Cardiac fibroblast (primary cell): ENCODE data around the gene PPP3R2.

Experiments
- DNase-seq, 2 donors: peaks; one replicate each; pipeline versions ENCODE4 v3.0.0 to v3.0.0-alpha.2; 2010; ENCODE audit warnings: low read depth in 2 of 2
- H3K4me3 ChIP-seq, 2 donors: replicated peaks in 1 of 2; 1 replicate in 1 of 2; 2 replicates in 1 of 2; pipeline ENCODE4 v1.5.1; 2011; ENCODE audit warnings: low read depth in 2 of 2, low read length in 2 of 2, mild to moderate bottlenecking in 2 of 2, moderate library complexity in 1 of 2
- TF ChIP-seq, protein P1 (sequence below): IDR thresholded peaks from one replicate; pipeline ENCODE4 v1.5.1; 2011; ENCODE audit warnings: low read depth, mild to moderate bottlenecking, low read length, inconsistent platforms

Gene PPP3R2

DNA sequence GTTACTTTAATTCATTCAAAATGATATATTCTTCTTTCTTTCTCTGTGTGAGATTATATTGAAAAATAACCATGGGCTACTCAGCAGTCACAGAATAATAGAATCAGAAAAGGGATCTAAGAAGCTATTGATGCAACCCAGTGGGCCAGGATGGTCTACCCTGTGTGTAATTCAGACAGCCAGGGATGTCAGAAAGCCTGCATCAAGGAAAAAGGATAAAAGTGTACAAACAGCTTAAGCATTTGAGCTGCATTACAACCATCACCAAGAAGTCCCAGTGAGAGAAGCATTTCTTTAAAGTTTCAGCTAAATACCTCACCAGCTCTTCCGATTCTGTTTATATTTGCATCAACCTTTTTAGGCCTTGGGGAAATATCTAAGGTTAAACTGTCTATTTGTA is 37.8 kb upstream of the PPP3R2 start:
- no peak for DNase-seq
- H3K4me3 ChIP-seq: no peak overlapping the region
- TF ChIP-seq, protein P1, sequence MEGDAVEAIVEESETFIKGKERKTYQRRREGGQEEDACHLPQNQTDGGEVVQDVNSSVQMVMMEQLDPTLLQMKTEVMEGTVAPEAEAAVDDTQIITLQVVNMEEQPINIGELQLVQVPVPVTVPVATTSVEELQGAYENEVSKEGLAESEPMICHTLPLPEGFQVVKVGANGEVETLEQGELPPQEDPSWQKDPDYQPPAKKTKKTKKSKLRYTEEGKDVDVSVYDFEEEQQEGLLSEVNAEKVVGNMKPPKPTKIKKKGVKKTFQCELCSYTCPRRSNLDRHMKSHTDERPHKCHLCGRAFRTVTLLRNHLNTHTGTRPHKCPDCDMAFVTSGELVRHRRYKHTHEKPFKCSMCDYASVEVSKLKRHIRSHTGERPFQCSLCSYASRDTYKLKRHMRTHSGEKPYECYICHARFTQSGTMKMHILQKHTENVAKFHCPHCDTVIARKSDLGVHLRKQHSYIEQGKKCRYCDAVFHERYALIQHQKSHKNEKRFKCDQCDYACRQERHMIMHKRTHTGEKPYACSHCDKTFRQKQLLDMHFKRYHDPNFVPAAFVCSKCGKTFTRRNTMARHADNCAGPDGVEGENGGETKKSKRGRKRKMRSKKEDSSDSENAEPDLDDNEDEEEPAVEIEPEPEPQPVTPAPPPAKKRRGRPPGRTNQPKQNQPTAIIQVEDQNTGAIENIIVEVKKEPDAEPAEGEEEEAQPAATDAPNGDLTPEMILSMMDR: no peak

DNA sequence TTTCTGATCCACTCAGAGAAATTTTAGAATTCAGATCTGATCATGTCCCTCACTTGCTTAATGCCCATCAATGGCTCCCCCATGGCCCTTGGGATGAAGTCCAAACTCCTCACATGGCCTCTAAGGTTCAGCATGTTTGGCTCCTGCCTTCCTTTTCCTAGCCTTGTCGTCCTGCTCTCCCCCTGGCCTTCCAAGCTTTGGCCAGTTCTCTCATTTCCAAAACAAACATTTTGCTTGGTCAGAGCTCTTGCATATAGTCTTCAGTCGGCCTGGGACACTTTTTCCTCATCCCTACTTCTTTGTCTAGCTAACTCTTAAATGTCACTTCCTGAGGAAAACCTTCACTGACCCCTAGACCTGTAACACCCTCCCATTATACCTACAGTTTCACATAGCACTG is 37.1 kb upstream of the PPP3R2 start:
- TF ChIP-seq, protein P1: no peak
- DNase-seq: no peak
- H3K4me3 ChIP-seq: no peak overlapping the region

DNA sequence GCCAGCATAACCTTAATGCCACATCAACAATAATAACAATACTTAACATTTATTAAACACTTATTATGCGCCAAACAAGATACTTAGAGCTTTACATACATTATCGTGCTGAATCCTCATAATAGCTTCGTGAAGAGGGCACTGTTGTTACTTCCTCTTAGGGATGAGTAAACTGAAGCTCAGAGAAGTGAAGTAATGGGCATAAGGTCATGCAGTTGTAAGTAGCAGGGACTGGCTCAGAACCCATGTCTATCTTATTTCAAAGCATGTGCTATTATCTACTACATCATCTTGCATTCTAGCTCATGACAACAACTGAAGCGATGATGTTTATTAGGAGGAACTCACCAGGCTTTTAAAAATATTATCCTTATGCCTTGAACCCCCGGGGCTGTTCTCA is 34.9 kb upstream of the PPP3R2 start:
- H3K4me3 ChIP-seq: no peak overlapping the region
- TF ChIP-seq, protein P1: no peak
- DNase-seq: no peak

DNA sequence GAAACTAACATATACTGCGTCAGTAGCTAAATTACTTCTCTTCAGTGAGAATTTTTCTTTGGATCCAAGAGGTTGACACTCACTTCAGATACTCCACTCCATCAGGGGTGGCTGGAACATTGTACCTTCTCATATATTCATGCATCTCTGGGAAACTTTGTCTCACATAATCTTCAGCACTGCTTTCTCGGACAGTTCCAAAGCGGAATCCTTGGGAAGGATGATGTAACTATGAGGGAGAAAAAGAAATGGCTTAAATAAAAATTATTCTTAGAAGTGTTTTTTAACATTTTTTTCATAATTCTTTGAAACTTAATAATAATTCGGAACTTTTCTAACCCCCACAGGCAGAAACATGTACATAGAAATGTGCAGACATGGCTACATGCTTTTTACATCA is 33.4 kb upstream of the PPP3R2 start:
- TF ChIP-seq, protein P1: no peak
- DNase-seq: peak in 1 of 2 donors; percentile 30
- H3K4me3 ChIP-seq: no peak overlapping the region

DNA sequence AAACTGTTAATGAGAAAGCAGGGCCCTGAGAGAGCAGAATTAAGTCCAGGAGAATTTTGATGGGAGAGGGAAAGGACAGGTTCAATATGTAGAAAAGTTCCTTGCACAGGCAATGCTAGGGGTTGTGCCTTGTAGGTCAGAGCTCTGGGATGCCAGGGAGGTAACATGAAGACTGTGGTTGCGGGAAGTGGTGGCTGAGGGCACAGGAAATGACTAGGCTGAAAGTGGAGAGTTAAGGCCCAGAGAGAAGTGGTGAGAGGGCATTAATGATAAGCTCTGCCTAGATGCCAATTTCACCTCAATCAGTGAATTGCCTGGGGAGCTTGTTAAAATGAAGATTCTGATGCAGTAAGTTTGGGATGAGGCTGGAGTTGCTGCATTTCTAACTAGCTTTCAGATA is 31.5 kb upstream of the PPP3R2 start:
- H3K4me3 ChIP-seq: no peak overlapping the region
- TF ChIP-seq, protein P1: no peak
- no peak for DNase-seq

DNA sequence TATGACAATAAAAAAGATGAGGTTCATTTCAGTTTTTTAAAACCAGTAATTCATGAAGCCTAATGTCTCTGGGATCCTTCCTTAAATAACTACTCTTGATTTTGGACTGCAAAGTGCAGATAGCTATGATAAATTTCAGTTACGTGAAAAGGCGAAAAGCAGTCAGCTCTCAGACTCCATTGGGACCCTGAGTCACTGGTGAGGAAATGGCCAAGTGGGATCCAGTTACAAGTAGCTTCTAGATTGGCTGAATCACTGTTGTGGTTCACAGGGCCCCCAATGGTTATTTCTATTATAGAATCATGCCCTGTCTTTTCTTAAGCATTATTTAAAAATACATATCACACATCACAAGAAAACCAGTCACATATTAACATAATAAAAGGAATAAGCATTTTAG is 31.1 kb upstream of the PPP3R2 start:
- no peak overlapping the region for H3K4me3 ChIP-seq
- DNase-seq: peak in 1 of 2 donors; percentile 70
- TF ChIP-seq, protein P1: no peak

DNA sequence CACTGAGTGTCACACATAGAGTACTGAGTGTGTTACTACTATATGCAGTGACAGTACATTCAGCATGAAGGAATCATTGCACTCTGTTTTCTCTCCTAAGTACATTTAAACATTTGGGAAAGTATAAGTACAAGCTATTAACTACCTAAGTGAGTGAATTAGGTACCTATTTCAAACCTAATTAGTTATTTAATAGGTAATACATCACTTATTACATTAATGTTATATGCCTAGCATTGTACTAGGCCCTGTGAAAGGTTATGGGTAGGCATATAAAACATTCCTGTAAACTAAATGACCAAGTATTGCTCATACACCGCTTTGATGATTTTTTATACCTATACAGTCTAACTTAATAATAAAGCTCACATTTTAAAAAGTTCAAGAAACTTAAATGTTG is 25.7 kb upstream of the PPP3R2 start:
- no peak for DNase-seq
- TF ChIP-seq, protein P1: no peak
- H3K4me3 ChIP-seq: no peak overlapping the region
